HepG2 (cell line): Measurements from ENCODE around the gene SLIRP. TPM values are rescaled to one million over a fixed set of nuclear protein-coding genes. Genes with fewer than 3 reads are reported as not detected.

Experiments
- MAFK ChIP-seq, 2 experiments: IDR thresholded peaks in 1 of 2; conservative IDR thresholded peaks in 1 of 2; 2 replicates each; pipeline ENCODE4 v1.6.1; 2011; ENCODE audit warnings: improper control_type of control experiment in 2 of 2, low read length in 2 of 2
- MBNL3 ChIP-seq: fragments of 250-450 bp; sonication (Bioruptor Pico); conservative IDR thresholded peaks from 2 replicates; pipeline ENCODE4 v1.8.0; 2022; ENCODE audit warnings: mild to moderate bottlenecking, inconsistent platforms
- SMAD9 ChIP-seq: sonication (generic); formaldehyde crosslinking; IDR thresholded peaks from 2 replicates; pipeline ENCODE4 v1.5.1; 2020; ENCODE audit warnings: mild to moderate bottlenecking, missing genetic modification reagents
- ZNF318 ChIP-seq: sonication (generic); formaldehyde crosslinking; IDR thresholded peaks from 2 replicates; pipeline ENCODE4 v1.4.0; 2020; ENCODE audit warnings: mild to moderate bottlenecking, missing genetic modification reagents
- polyA plus RNA-seq, 8 experiments: library from polyadenylated mRNA; depleted of rRNA in 3 of 8; stranded (reverse) in 7 of 8; unstranded in 1 of 8; fragments of >200 nt; fragmentation: Illumina TruSeq in 4 of 8; extraction: Trizol in 4 of 8; gene quantifications; 2 replicates each; pipeline versions ENCODE4 v1.2.1 to v1.2.3, GENCODE V29; 2011 to 2016; ENCODE audit warnings: low read depth in 4 of 8, missing spikeins in 1 of 8, mixed read lengths in 1 of 8; ENCODE audit not compliant: insufficient read depth in 1 of 8
- total RNA-seq, 5 experiments: library from RNA; depleted of rRNA; stranded (reverse); fragments of >200 nt; fragmentation: Illumina TruSeq; extraction: Trizol; gene quantifications; 2 replicates each; pipeline ENCODE4 v1.2.3, GENCODE V29; 2016; ENCODE audit warnings: low read depth in 1 of 5

SLIRP gene
- total and polyA plus RNA-seq, 2 of the 13 experiments (the other 11 are each of a cell fraction or from before 2014, with no cell fraction given), result 281 to 548 TPM

GRCh38 chr14:77738559-77739250, 30.8 kb downstream of the SLIRP start (continued):
- TF ChIP-seq MBNL3 (CRISPR knock-in tag) (no peak), SMAD9 (CRISPR knock-in tag) (no peak), ZNF318 (CRISPR knock-in tag) (no peak), MAFK (conservative IDR thresholded peaks at IDR 0.05 in 1 of 2, IDR thresholded peaks at IDR 0.05 in 1 of 2; ENCODE audit: low read length in 2 of 2) (no peak)
